ENCODE measurements around the gene SELPLG.
"Not testable (repeated sequence)": the region's sequence is repeated elsewhere in the genome, so short reads cannot be mapped to it uniquely, and the experiment has no call there.

The SELPLG gene

DNA sequence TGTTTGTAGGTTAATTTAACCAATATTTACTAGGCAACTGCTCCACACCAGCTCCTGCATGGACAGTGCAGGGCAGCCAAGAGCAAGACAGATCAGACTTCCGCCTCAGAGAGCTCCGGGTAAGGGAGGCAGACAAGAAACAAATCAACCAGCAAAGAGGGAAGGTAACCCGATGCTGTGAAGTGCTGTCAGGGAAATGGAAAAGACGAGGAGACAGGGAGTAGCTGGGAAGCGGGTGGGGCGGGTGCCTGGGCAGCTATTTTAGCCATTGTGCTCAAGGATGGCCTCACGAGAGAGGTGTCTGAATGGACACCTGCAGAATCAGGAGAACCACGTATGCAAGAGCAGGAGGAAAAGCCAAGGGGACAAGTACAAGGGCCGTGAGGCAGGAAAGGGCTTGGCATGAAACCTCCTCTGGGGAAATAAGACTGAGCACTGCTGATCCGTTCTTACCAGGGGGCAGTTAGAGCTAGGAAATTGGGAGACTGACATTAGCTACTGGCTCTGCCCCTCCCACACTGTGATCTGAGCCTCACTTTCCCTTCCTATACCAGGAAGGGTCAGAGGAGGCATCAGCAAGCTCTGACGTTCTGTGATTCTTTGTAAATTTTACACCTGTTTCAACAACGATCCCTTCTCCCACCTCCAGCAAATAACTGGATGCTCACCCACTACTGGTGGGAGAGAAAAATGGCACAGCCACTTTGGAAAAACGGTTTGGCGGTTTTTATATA is 29.3 kb downstream of the SELPLG start:
- no peak for DNase-seq (ENCODE audit: low read depth)

GRCh38 chr12:108603743-108604142 is 30.0 kb downstream of the SELPLG start:
- DNase-seq (ENCODE audit: low read depth): no peak

GRCh38 chr12:108602976-108603704 is 30.6 kb downstream of the SELPLG start:
- DNase-seq (ENCODE audit: low read depth): no peak

- no peak for DNase-seq (ENCODE audit: low read depth)
Observed at GRCh38 chr12:108602209-108602705, 31.4 kb downstream of the SELPLG start.

GRCh38 chr12:108600702-108601007 is 33.0 kb downstream of the SELPLG start:
- DNase-seq (ENCODE audit: low read depth): no peak

DNA sequence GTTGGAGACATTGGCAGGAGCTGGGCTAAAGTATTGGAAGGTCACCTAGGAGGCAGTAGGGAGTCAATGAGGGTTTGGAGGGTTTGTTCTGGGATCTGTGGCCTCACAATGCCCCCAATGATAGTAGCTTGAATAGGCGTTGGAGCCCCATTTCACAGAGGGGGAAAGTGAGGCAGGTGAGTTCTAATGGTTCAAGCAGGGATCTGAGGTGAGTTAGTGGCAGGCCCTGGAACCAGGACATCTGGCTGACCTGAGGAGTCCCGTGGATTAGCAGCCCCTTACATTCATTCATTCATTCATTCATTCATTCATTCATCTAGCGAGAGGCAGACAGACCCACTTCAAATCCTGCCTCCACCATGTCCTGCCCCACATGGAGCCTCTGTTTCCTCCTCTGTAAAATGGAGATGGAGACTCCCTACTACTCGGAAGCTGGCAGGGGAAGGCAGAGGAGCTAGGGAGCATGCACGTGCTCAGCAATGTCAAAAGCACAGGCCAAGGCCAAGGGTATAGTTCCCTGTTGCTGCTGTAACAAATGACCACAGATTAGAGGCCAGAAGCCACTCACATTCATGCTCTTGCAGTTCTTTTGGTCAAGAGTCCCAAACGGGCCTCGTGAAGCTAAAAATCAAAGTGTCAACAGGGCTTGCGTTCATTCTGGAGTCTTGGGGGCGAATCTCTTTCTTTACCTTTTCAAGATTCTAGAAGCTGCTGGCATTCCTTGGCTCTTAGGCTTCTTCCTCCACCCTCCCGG is 33.6 kb downstream of the SELPLG start:
- DNase-seq (ENCODE audit: low read depth): no peak

DNA sequence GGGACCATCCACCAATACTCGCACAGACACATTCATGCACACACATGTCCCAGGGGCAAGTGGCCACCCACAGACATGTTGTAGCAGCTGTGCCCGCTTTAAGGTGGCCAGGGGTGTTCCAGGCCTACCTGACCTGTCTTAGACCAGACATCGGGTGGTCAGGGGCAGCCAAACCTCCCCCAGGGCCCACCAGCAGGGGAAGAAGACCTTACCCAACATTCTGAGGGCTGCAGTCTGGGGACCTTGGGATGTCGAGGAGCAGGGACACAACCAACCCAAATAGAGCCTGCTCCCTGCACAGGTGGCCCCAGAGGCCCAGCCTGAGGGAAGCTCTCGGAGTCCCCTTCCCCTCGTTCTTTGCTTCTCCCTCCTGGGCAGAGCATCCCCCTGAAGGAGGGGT is 34.2 kb downstream of the SELPLG start:
- DNase-seq (ENCODE audit: low read depth): no peak

GRCh38 chr12:108598553-108599250 is 35.0 kb downstream of the SELPLG start:
- no peak for DNase-seq (ENCODE audit: low read depth)

DNA sequence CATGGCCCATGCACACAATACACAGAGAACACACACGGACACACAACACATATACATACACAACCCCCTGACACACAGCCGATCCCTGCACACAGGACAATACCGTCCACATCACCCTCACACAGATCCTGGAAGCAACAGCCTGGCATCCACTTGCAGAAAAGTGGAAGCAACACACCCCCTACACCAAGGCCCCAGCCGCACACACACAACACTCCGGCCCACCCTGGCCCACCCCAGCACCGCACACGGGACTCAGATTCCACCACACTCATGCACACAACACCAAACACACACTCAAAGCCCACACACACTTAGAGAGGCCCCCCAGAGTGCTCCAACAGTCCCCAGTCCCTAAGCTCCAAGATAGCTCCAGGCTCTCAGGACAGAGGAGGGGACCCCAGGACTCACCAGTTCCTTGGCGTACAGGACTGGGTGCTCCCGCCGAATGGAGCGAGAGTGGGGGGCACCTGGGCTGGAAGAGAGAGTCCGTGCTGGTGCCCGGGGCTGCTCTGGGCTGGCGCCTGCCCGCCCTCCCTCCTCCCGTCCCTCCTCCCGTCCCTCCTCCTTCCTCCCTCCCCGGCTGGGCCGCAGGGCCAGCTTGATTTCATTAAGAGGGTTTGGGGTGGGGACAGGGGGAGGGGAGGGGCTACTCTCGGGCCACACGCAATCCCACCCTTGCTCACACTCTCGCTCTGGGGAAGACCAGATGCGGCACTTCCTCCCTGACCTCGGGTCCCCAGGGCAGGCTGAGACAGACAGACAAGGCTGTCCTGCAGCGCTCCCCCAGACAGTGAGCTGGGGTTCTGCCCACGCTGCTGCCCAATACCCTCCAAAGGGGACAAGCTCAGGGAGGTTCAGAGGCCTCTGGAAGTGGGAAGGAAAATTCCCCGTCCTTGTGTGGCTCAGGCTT is 35.9 kb downstream of the SELPLG start, which contains the start of gene TMEM119:
Gene TMEM119 (minus strand): TSS at position 526 of the 913 bp plus-strand sequence. CDS start 5,701 bp downstream, outside the sequence.
- no peak for DNase-seq (ENCODE audit: low read depth)

DNA sequence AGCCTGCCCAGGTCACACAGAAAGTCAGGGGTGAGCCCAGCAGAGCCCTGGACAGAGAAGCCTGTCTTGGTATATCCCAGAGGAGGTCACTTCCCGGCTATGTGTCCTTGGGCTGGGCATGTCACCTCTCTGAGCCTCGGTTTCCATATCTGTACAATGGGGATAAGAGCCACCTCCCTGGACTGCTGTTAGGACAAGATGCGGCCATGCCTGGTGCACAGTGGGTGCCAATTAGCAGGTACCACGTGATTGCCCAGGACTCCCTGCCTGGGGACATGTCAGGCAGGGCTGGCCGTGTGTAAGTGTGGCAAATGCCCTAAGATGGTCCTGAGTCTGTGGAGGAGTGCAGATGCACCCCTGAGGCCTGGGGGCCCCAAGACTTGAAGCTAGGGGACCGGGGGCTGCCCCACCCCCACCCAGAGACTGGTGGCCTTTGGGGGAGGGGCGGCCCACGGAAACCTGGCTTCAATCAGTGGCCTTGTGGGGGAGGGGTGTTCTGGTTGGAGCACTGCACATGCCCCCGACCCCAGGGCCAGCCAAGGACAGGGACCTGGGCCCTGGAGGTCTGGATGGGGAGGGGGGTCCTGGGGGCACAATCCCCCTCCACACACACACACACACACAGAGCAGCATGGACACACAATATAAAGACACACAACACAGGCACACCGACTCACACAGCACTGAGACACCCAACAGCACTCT is 36.7 kb downstream of the SELPLG start:
- no peak for DNase-seq (ENCODE audit: low read depth)

GRCh38 chr12:108595711-108596647 is 37.7 kb downstream of the SELPLG start:
- DNase-seq (ENCODE audit: low read depth): no peak

DNA sequence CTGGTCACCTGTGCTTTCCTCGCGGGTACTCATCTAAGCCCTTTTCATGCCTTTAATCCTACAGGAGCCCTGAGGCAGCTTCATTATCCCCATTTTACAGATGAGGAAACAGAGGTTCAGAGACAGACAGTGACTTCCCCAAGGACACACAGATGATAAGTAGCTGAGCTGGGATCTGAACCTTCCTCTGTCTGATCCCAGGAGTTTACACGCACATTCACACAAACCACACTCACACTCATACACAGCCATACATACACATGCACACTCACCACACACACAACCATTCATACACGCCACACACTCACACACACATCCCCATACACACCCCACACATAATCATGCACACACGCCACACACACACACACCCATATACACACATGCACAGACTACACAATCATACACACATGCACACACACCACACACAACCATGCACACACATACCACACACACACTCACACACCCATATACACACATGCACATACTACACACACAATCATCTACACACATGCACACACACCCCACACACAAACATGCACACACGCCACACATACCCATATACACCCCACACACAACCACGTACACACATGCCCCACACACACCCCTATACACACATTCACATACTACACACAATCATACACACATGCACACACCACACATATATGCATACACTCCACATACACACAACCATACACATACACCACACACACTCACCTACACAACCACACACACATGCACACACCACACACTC is 38.6 kb downstream of the SELPLG start:
- DNase-seq (ENCODE audit: low read depth): no peak

GRCh38 chr12:108594323-108594903 is 39.3 kb downstream of the SELPLG start:
- DNase-seq (ENCODE audit: low read depth): no peak

GRCh38 chr12:108592033-108592909 is 41.4 kb downstream of the SELPLG start:
- DNase-seq (ENCODE audit: low read depth): no peak

DNA sequence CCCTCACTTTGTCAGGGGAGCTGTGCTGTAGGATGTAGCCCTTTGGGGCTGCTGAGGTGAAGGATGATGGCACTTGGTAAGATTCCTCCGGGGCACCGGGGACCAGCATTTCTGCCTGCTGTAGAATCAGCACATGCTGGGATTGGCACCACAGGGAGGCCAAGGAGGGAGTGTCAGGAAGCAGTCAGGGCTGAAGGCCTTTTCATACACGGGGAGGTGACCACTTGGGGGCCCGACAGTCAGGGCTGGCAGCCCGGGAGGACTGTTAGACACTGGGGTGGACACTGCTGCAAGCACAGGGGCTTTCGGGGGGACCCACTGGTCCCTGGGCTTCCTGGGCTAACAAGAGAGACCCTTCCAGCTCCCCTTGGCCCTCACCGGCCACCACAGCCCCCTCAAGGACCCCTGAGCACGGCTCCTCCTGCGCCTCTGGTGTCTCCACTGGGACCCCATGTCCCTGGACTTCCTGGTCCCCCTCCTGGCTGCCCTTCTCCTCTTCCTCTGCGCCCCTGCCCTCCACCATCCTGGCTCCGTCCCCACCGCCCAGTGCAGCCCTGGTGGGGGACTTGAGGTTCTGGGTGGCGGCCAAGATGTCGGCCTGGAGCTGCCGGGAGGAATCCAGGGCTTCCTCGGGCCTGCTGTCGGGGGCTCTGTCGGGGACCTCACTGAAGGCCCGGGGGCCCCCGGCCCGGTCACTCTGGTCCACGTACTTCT is 42.3 kb downstream of the SELPLG start:
- DNase-seq (ENCODE audit: low read depth): no peak

DNA sequence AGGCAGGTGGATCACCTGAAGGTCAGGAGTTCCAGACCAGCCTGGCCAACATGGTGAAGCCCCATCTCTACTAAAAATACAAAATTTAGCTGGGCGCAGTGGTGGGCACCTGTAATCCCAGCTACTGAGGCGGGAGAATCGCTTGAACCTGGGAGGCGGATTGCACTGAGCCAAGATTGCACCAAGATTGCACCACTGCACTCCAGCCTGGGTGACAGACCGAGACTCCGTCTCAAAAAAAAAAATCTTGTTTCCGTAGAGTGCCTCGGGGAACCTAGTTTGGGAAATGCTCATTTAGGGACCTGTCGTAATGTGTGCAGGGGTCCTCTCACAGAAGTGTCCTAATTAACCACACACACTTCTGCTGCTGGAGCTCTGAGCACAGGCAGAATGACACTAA is 43.2 kb downstream of the SELPLG start:
- DNase-seq (ENCODE audit: low read depth): not testable (repeated sequence)

All from stimulated activated CD4-positive, alpha-beta T cell treated with anti-CD3 and anti-CD28 coated beads, Interleukin-2, amount 100 ng/mL, for 4 hours (primary cell).